KOPT-K1 (cell line): ENCODE results near the gene ZNF17.

Experiments used
- H3K27ac ChIP-seq: fragments of 200-600 bp; sonication (generic); 2 replicates; pipeline ENCODE4 v1.5.1; 2016; ENCODE audit warnings: antibody characterized with exemption, mild to moderate bottlenecking, low read depth, low read length; ENCODE audit not compliant: poor library complexity, severe bottlenecking
- H3K36me3 ChIP-seq: fragments of 200-600 bp; sonication (generic); 2 replicates; pipeline ENCODE4 v1.5.1; 2017; ENCODE audit warnings: antibody characterized with exemption, mild to moderate bottlenecking, low read length, moderate library complexity; ENCODE audit not compliant: insufficient read depth
- H3K9me3 ChIP-seq: fragments of 200-600 bp; sonication (generic); 2 replicates; pipeline ENCODE4 v1.5.1; 2017; ENCODE audit warnings: antibody characterized with exemption, low read length, mild to moderate bottlenecking; ENCODE audit not compliant: insufficient read depth, poor library complexity, severe bottlenecking

ZNF17 gene

DNA sequence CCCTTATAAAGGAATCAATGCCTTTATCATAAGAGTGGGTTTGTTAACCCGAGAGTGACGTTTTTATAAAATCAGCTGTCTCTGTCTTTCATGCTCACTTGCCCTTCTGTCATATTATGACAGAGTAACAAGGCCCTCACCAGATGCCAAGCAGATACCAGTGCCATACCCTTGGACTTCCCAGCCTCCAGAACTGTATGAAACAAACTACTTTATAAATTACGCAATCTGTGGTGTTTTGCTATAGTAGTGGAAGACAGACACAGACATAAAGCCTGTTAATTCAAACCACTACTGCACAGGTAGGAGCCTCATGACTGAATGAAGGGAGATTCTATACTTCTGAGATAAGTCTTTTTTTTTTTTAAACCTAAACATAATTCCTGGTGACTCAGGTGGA lies 41.3 kb downstream of the ZNF17 start:
- Histone ChIP-seq H3K9me3 (no peaks in the 10 kb centered on the region), H3K36me3 (peaks cover 7% of the 10 kb centered on the region; the same call in 1 of the 2 replicates), H3K27ac (no peak overlapping the region)

DNA sequence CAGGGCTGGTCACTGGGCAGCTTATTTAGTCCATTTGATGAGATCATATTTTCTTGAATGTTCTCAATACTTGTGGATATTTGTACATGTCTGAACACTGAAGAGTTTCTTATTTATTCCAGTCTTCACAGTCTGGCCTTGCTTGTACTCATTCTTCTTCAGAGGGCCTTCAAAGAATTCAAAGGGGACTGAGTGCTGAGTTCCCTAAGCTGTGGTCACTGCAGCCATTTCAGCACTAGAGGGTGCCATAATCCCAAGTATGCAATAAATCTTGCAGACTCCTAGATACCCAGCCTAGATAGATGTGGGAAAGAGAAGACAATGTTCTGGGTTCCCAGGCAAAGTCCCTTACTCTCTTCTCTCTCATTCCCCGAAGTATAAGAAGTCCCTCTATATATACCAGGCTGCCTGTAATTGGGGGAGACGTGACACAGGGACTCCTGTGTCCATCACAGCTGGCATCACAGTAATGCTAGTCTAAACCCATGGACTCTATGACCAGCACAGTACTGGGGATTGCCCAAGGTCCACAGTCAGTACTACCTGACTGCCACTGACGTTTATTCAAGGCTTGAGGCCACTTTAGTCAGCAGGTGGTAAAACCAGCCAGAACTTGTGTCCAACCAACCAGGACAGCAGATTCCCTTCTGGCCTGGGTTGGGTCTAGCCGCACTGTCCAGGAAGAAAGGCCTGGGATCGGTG lies 54.9 kb downstream of the ZNF17 start:
- no peak overlapping the region for H3K27ac ChIP-seq
- H3K9me3 ChIP-seq = peaks cover 45% of the 10 kb centered on the region
- peaks cover 7% of the 10 kb centered on the region; the same call in 1 of the 2 replicates for H3K36me3 ChIP-seq

DNA sequence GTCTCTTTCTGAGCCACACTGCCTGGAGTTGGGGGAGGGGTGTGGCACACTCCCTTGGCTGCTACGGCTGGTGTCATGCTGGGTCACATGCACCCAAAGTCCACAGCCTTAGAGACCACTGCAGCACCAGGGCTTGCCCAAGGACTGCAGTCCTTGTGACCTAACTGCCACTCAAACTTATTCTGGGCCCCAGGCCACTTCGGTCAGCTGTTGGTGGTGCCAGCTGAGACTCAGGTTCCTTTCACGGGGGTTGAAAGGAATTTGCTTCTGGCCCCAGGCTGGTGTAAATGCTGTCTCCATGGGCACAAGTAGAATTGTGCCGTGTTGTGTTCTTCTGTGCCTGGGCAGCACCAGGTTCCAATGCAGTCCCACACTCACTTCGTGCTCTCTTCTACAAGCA lies 55.5 kb downstream of the ZNF17 start:
- Histone ChIP-seq H3K9me3 (peaks cover 51% of the 10 kb centered on the region), H3K36me3 (peaks cover 8% of the 10 kb centered on the region; the same call in 1 of the 2 replicates), H3K27ac (no peak overlapping the region)
